ENCODE results near the gene KRT7.
"Not testable (repeated sequence)": the region's sequence is repeated elsewhere in the genome, so short reads cannot be mapped to it uniquely, and the experiment has no call there.

Gene KRT7

GRCh38 chr12:52243856-52244614 is 11.0 kb downstream of the KRT7 start:
- DNase-seq (ENCODE audit: low read depth): peak; percentile 57

GRCh38 chr12:52244615-52244994 is 11.6 kb downstream of the KRT7 start:
- no peak for DNase-seq (ENCODE audit: low read depth)

GRCh38 chr12:52245259-52245961 is 12.4 kb downstream of the KRT7 start:
- DNase-seq (ENCODE audit: low read depth): no peak

GRCh38 chr12:52245962-52246569 is 13.0 kb downstream of the KRT7 start:
- DNase-seq (ENCODE audit: low read depth): no peak

GRCh38 chr12:52246720-52247621 is 13.9 kb downstream of the KRT7 start:
- no peak for DNase-seq (ENCODE audit: low read depth)

- DNase-seq (ENCODE audit: low read depth): no peak
These were observed 14.8 kb downstream of the KRT7 start for GRCh38 chr12:52247622-52248540.

- no peak for DNase-seq (ENCODE audit: low read depth)
These were observed 15.8 kb downstream of the KRT7 start for GRCh38 chr12:52248541-52249461.

- DNase-seq (ENCODE audit: low read depth): no peak
These were observed 16.5 kb downstream of the KRT7 start for GRCh38 chr12:52249511-52250047.

- DNase-seq (ENCODE audit: low read depth): no peak
These were observed 17.3 kb downstream of the KRT7 start for GRCh38 chr12:52250048-52250990.

- no peak for DNase-seq (ENCODE audit: low read depth)
These were observed 18.5 kb downstream of the KRT7 start for GRCh38 chr12:52251367-52252051.

- not testable (repeated sequence) for DNase-seq (ENCODE audit: low read depth)
These were observed 19.2 kb downstream of the KRT7 start for GRCh38 chr12:52252175-52252615.

GRCh38 chr12:52252728-52253343 is 19.8 kb downstream of the KRT7 start:
- DNase-seq (ENCODE audit: low read depth): no peak

GRCh38 chr12:52253391-52254179 is 20.5 kb downstream of the KRT7 start:
- DNase-seq (ENCODE audit: low read depth): no peak

GRCh38 chr12:52254180-52254964 is 21.3 kb downstream of the KRT7 start:
- no peak for DNase-seq (ENCODE audit: low read depth)

GRCh38 chr12:52254965-52255751 is 22.1 kb downstream of the KRT7 start:
- DNase-seq (ENCODE audit: low read depth): no peak

All from non-pigmented ciliary epithelial cell (primary cell).